GM12801 (cell line): ENCODE data around the gene CNKSR3.

Experiments used
- CTCF ChIP-seq: IDR thresholded peaks from one replicate; pipeline ENCODE4 v1.5.1; 2011; ENCODE audit warnings: control low read depth; ENCODE audit not compliant: insufficient read length; ENCODE audit errors: extremely low read depth

CNKSR3 gene

GRCh38 chr6:154406301-154406700 lies 104.2 kb downstream of the CNKSR3 start:
- no peak for TF ChIP-seq CTCF

- no peak for TF ChIP-seq CTCF
Measured at GRCh38 chr6:154404791-154405400, 105.6 kb downstream of the CNKSR3 start.

- TF ChIP-seq CTCF: no peak
Measured at GRCh38 chr6:154403788-154404187, 106.7 kb downstream of the CNKSR3 start.

GRCh38 chr6:154402081-154402780 lies 108.3 kb downstream of the CNKSR3 start:
- no peak for TF ChIP-seq CTCF

- no peak for TF ChIP-seq CTCF
Measured at GRCh38 chr6:154399097-154399496, 111.4 kb downstream of the CNKSR3 start.

GRCh38 chr6:154397491-154398195 lies 112.8 kb downstream of the CNKSR3 start:
- TF ChIP-seq CTCF: no peak

GRCh38 chr6:154395878-154396277 lies 114.6 kb downstream of the CNKSR3 start:
- no peak for TF ChIP-seq CTCF
